DMS153 treated with DMSO at 0.1 percent for 48 hours (cell line): ENCODE data around the gene RFTN1.

Experiments used
- DNase-seq: peaks from one replicate; lab custom pipeline; 2025; ENCODE audit not compliant: unreplicated experiment; lab: John Stamatoyannopoulos, UW

Gene RFTN1

DNA sequence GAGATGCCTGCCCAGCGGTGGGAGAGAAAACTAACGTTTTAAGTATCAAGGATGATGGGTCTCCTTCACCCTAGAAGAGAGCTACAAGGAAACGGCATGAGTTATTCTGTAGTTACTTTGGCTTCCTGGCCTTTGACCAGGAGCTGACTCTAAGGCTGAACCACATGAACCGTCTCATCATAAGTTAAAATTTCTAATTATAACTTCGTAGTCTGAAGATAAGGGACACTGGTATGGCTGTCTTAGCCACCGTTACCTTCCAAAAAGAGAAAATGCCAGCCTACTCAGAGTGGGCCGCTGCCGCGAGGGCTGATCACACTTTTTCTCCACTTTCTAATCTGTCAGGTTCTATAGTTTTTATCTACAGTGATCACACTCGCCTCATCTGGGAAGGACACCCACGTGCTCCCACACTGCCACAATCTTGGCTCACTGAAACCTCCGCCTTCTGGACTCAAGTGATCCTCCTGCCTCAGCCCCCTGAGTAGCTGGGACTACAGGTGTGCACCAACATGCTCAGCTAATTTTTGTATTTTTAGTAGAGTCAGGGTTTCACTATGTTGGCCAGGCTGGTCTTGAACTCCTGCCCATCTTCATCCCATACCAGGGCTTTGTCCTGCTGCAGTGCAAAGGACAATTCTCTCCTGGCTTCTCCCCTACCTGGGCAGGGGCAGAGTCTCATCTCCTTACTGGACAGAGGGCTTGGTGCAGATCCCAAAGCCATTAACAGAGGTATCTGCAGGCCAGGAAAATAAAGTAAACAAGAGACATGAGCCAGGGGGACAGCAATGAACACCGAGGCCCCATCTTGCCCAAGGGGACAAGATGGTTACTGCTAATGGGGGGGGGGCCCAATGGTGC lies 73.4 kb downstream of the RFTN1 start:
- no peak for DNase-seq

GRCh38 chr3:16439163-16439847 lies 74.2 kb downstream of the RFTN1 start:
- DNase-seq = no peak

DNA sequence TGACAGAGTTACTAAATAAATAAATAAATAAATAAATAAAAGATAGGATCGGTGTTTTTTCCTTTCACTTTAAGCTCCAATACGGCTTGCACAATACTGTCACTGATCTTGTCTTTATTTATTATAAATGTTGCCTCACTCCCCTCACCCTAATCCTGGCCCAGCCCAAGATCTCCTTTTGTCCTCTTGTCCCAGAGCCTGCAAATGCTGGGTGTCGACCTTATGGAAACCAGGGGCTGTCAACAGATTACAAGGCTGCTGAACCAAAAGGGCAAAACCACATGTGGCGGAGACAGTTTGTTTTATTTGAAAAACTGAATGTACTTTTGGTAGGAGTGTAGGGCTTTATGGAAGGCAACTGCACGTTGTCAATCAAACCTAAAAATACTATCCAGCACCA lies 75.9 kb downstream of the RFTN1 start:
- DNase-seq = no peak

DNA sequence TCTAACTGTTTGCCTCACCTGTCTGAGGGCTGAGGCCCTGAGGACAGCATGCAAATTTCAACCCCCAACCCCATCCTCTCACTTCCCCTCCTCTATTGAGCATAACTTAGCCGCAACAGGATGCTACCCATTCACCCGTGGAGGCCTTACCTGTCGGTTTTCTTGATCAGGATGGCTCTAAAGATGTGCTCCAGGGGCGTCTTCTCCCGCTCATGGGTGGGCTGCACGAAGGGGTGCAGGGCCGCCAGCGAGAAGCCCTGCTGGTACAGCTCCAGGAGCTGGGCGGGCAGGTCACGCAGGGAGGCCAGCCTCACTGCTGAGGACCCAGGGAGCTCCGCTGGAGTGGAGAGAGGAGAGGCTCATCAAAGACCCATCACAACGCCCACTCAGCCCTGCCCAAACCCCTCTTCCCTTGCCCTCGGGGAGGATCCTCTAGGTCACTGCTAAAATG lies 79.8 kb downstream of the RFTN1 start:
- no peak for DNase-seq

- no peak for DNase-seq
These were observed 80.8 kb downstream of the RFTN1 start for GRCh38 chr3:16432714-16433113.

GRCh38 chr3:16430717-16431630 lies 82.5 kb downstream of the RFTN1 start:
- DNase-seq = no peak

- DNase-seq = no peak
These were observed 84.4 kb downstream of the RFTN1 start for GRCh38 chr3:16429086-16429485.

- no peak for DNase-seq
These were observed 84.9 kb downstream of the RFTN1 start for GRCh38 chr3:16428612-16429011.

DNA sequence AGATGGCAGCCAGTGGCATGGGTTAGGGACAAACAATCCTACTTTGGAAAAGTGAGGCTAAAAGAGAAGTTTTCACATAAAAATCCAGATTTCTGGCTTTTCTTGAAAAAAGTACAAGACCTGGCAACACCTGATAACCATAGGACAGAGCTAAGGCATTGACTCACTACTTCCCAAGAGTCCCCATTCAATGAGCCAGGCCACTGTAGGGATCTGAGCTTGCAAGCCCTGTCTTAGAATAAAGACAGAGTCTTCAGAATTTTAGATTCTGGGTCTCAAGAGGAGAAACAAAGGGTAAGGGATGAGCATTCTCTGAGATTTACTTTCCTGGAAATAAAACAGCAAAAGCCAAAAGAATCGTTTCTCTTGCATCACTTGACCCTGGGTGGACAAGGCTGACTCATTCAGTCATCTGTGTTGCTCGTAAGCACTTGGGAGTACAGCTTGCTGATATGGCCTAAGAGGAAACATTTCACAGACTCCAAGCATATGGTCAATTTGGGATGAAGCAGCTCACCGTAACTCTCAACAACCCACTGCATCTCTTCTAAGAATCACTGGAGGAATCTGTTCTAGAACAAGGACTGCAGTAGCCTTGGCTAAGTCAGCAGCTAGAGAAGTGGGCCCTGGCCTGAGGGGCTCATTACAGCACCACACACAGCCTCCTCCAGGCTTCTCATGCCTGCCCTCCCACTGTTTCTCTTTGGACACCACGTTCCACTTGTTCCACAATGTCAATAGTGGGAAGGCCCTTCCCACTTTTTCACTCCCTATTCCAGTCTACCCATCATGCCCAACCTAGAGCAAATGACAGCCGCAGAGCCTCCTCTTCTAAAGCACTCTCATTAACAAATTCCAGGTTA lies 86.2 kb downstream of the RFTN1 start:
- no peak for DNase-seq

DNA sequence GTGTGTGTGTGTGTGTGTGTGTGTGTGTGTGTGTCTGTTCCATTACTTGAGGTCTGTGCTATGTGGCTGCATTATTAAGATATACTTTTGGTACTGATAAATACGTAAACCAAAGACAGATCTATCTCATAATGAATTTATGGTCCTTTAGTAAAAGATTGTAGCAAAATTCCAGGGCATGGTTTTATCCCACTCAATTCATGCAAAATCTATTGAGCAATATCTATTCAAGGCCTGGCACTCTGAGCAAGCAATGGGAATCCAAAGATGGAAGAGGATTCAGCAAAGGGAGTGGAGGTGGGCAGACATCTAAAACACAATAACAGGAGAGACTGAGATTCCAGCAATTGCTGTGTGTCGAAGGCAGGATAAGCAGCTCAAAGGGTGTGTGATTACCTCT lies 86.8 kb downstream of the RFTN1 start:
- no peak for DNase-seq

DNA sequence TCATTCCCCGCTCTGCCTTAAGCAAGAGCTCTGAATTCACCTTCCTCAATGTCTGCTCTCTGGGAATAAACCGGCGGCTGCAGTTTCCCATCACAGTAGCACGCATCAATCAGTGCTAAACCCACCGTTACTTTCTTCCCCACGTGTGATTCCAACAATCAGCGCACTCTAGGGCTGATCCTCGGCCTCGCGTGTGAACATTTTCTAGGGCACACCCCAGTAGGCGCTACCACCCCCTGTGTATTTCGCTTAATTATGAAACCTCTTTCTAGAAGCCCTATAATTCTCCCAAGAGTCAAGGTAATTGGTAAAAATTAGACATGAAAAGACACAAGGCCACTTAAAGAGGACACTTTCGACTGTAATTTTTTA lies 87.5 kb downstream of the RFTN1 start:
- DNase-seq = no peak

GRCh38 chr3:16425398-16426028 lies 88.0 kb downstream of the RFTN1 start:
- no peak for DNase-seq

GRCh38 chr3:16423947-16424673 lies 89.4 kb downstream of the RFTN1 start:
- DNase-seq = no peak

- DNase-seq = peak; percentile 13
These were observed 90.2 kb downstream of the RFTN1 start for GRCh38 chr3:16423298-16423697.

DNA sequence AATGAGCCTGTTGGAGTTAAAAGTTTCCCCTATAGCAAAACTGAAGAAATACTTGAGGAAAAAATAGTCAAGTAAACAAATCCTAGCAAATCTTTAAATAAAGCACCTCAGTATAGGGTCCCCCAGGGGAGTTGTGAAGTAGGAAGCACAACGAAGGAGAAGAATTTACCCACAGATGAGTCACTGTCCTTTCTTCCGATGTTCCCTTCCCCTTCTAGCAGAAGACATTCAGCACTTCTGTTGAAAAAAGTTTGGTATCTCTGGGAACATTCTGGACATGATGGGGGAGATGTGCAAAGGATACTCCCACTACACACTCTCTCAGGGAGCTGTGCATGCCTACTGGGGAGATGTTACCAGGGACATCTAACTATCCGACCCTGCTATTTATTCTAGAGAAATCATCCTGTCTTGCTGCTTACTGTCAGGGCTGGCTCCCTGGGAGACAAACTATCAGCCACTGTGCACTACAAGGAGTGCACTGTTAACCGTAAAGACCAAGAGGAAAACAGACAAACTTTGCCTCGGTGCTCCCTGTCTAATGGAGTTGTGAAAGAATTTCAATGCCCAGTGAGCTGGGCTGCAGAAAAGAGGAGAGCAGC lies 93.8 kb downstream of the RFTN1 start:
- no peak for DNase-seq

DNA sequence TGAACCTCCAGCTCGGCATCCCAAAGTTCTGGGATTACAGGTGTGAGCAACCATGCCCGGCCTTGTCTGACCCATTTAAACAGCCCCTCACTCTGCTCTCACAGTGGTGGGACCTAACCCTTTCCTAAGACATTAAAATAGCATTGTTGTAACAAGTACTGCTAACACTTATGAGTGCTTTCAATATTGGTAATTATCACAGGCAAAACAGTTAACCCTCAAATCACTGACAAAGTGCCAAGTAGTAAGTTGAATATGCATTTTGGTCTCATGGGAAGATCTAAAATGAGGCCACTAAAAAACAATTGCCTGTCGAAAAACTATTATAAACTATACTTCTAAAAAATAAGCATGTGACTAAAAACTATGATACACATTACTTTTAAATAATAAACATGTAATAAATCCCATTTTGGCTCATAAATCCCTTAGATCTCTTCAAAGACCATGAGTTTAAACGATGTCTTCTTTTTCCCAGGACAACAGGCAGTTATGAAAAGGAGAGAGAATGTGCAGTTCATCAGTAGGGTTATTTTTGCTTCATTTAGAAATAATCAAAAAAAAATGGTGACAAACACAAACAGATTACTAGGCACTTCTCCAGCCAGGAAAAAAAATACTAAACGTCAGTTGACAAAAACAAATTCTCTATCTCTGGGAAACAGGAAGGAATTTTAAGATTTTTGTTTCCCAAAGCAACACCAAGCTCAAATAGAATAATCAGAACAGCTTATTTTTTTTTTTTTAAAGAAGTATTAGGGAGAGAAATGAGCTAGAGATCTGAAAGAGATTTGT lies 95.4 kb downstream of the RFTN1 start:
- no peak for DNase-seq

- DNase-seq = no peak
These were observed 97.5 kb downstream of the RFTN1 start for GRCh38 chr3:16415911-16416476.

- DNase-seq = no peak
These were observed 100.2 kb downstream of the RFTN1 start for GRCh38 chr3:16413321-16413720.
